H9 (cell line): ENCODE measurements around the gene GLCCI1. TPM values are rescaled to one million over a fixed set of nuclear protein-coding genes. Genes with fewer than 3 reads are reported as not detected.

Source experiments
- DNase-seq: peaks from one replicate; pipeline ENCODE4 v3.0.0-alpha.2; 2017
- H2AFZ ChIP-seq: one replicate; pipeline ENCODE4 v1.6.1; 2013; ENCODE audit warnings: mild to moderate bottlenecking, low read length, control low read depth, moderate library complexity
- H2AK5ac ChIP-seq: 2 replicates; pipeline ENCODE4 v1.6.1; 2013; ENCODE audit warnings: low read length, control low read depth, mixed read lengths; ENCODE audit not compliant: insufficient read length
- H2BK120ac ChIP-seq: one replicate; pipeline ENCODE4 v1.6.1; 2013; ENCODE audit warnings: low read depth, mild to moderate bottlenecking, low read length, control low read depth, inconsistent platforms; ENCODE audit not compliant: poor library complexity, severe bottlenecking
- H2BK12ac ChIP-seq: 2 replicates; pipeline ENCODE4 v1.6.1; 2013; ENCODE audit warnings: low read length, control low read depth, mixed read lengths, low read depth; ENCODE audit not compliant: insufficient read length
- H2BK15ac ChIP-seq: 2 replicates; pipeline ENCODE4 v1.6.1; 2013; ENCODE audit warnings: low read depth, low read length, control low read depth
- H2BK20ac ChIP-seq: one replicate; pipeline ENCODE4 v1.6.1; 2013; ENCODE audit warnings: low read depth, mild to moderate bottlenecking, low read length, control low read depth, inconsistent platforms; ENCODE audit not compliant: poor library complexity, severe bottlenecking
- H2BK5ac ChIP-seq: 2 replicates; pipeline ENCODE4 v1.6.1; 2013; ENCODE audit warnings: low read length, control low read depth, mixed read lengths; ENCODE audit not compliant: insufficient read length
- H3K14ac ChIP-seq: 2 replicates; pipeline ENCODE4 v1.6.1; 2013; ENCODE audit warnings: low read length, control low read depth; ENCODE audit not compliant: insufficient read depth
- H3K18ac ChIP-seq: 2 replicates; pipeline ENCODE4 v1.6.1; 2013; ENCODE audit warnings: low read depth, mild to moderate bottlenecking, mixed read lengths, low read length, control low read depth; ENCODE audit not compliant: insufficient read length
- H3K23ac ChIP-seq: 2 replicates; pipeline ENCODE4 v1.6.1; 2013; ENCODE audit warnings: low read length, control low read depth, mixed read lengths, low read depth; ENCODE audit not compliant: insufficient read length
- H3K23me2 ChIP-seq: 2 replicates; pipeline ENCODE4 v1.6.1; 2013; ENCODE audit warnings: low read depth, mild to moderate bottlenecking, mixed read lengths, low read length, control low read depth; ENCODE audit not compliant: insufficient read length, poor library complexity, severe bottlenecking
- H3K27ac ChIP-seq: 2 replicates; pipeline ENCODE4 v1.5.1; 2013; ENCODE audit warnings: low read length, control low read depth, mixed read lengths, low read depth; ENCODE audit not compliant: insufficient read length
- H3K27me3 ChIP-seq: 2 replicates; pipeline ENCODE4 v1.6.1; 2013; ENCODE audit warnings: low read length, control low read depth, inconsistent platforms; ENCODE audit not compliant: insufficient read depth
- H3K4ac ChIP-seq: 2 replicates; pipeline ENCODE4 v1.6.1; 2013; ENCODE audit warnings: low read depth, mild to moderate bottlenecking, control low read depth, inconsistent platforms, low read length, moderate library complexity
- H3K4me1 ChIP-seq: 2 replicates; pipeline ENCODE4 v1.6.1; 2013; ENCODE audit warnings: low read length, control low read depth, inconsistent platforms; ENCODE audit not compliant: insufficient read depth
- H3K4me2 ChIP-seq: 2 replicates; pipeline ENCODE4 v1.6.1; 2013; ENCODE audit warnings: low read length, control low read depth, mixed read lengths; ENCODE audit not compliant: insufficient read length, insufficient read depth
- H3K56ac ChIP-seq: 2 replicates; pipeline ENCODE4 v1.6.1; 2013; ENCODE audit warnings: low read depth, mild to moderate bottlenecking, mixed read lengths, low read length, control low read depth; ENCODE audit not compliant: insufficient read length
- H3K79me1 ChIP-seq: 2 replicates; pipeline ENCODE4 v1.6.1; 2013; ENCODE audit warnings: low read depth, mild to moderate bottlenecking, moderate library complexity, low read length, control low read depth, inconsistent platforms; ENCODE audit not compliant: insufficient read depth, poor library complexity, severe bottlenecking
- H3K79me2 ChIP-seq: 2 replicates; pipeline ENCODE4 v1.6.1; 2013; ENCODE audit warnings: low read length, control low read depth, inconsistent platforms; ENCODE audit not compliant: insufficient read depth
- H3K9ac ChIP-seq: 2 replicates; pipeline ENCODE4 v1.6.1; 2013; ENCODE audit warnings: low read length, control low read depth, mixed read lengths; ENCODE audit not compliant: insufficient read length; ENCODE audit errors: extremely low read depth
- H3K9me3 ChIP-seq: one replicate; pipeline ENCODE4 v1.6.1; 2013; ENCODE audit warnings: low read depth, low read length, inconsistent platforms; ENCODE audit not compliant: control insufficient read depth
- H3T11ph ChIP-seq: one replicate; pipeline ENCODE4 v1.6.1; 2013; ENCODE audit warnings: mild to moderate bottlenecking, low read length, control low read depth, inconsistent platforms
- H4K20me1 ChIP-seq: one replicate; pipeline ENCODE4 v1.6.1; 2013; ENCODE audit not compliant: control insufficient read depth, insufficient read length, insufficient read depth
- H4K5ac ChIP-seq: 2 replicates; pipeline ENCODE4 v1.6.1; 2013; ENCODE audit warnings: low read depth, mild to moderate bottlenecking, mixed read lengths, low read length, control low read depth; ENCODE audit not compliant: insufficient read length
- H4K8ac ChIP-seq: replicated peaks from 2 replicates; pipeline ENCODE4 v1.6.1; 2013; ENCODE audit warnings: low read length, control low read depth, mixed read lengths, low read depth; ENCODE audit not compliant: insufficient read length
- H4K91ac ChIP-seq: 2 replicates; pipeline ENCODE4 v1.6.1; 2013; ENCODE audit warnings: low read depth, mild to moderate bottlenecking, moderate library complexity, mixed read lengths, low read length, control low read depth; ENCODE audit not compliant: insufficient read length
- H3K27ac Mint-ChIP-seq, 3 experiments: 2 replicates in 2 of 3; 3 replicates in 1 of 3; pipeline ENCODE4 v1.8.0; 2020 to 2021; ENCODE audit warnings: mixed read lengths in 3 of 3, mild to moderate bottlenecking in 1 of 3, moderate library complexity in 1 of 3
- H3K27me3 Mint-ChIP-seq: 2 replicates; pipeline ENCODE4 v1.8.0; 2021; ENCODE audit warnings: low read depth, mild to moderate bottlenecking, moderate library complexity, mixed read lengths
- H3K36me3 Mint-ChIP-seq, 3 experiments: 2 replicates in 2 of 3; 3 replicates in 1 of 3; pipeline ENCODE4 v1.8.0; 2020 to 2021; ENCODE audit warnings: low read depth in 3 of 3, mixed read lengths in 3 of 3; ENCODE audit not compliant: insufficient read depth in 1 of 3
- H3K4me1 Mint-ChIP-seq, 2 experiments: 2 replicates each; pipeline ENCODE4 v1.8.0; 2020; ENCODE audit warnings: mixed read lengths in 2 of 2
- H3K4me3 Mint-ChIP-seq, 2 experiments: 2 replicates in 1 of 2; 3 replicates in 1 of 2; pipeline ENCODE4 v1.8.0; 2020 to 2021; ENCODE audit warnings: mild to moderate bottlenecking in 2 of 2, mixed read lengths in 2 of 2, moderate library complexity in 1 of 2
- H3K9me3 Mint-ChIP-seq, 2 experiments: 2 replicates in 1 of 2; 3 replicates in 1 of 2; pipeline ENCODE4 v1.8.0; 2020; ENCODE audit warnings: mild to moderate bottlenecking in 2 of 2, mixed read lengths in 2 of 2, moderate library complexity in 1 of 2
- CTCF ChIP-seq: fragments of 200-600 bp; sonication (generic); conservative IDR thresholded peaks from 3 replicates; pipeline ENCODE4 v1.8.0; 2021; ENCODE audit warnings: antibody characterized with exemption, mild to moderate bottlenecking
- WGBS: extraction: QIAGEN DNeasy Blood & Tissue Kit; methylation state at CpG from one replicate; pipeline ENCODE4 v1.1.7; 2013; ENCODE audit warnings: missing lambda C conversion rate, low lambda C conversion rate, mixed read lengths; ENCODE audit not compliant: insufficient read length; ENCODE audit errors: extremely low coverage; 5-methylcytosine and 5-hydroxymethylcytosine counted together
- total RNA-seq: library from RNA; stranded (reverse); gene quantifications from 2 replicates; pipeline ENCODE4 v1.2.1, GENCODE V29; 2021

The GLCCI1 gene
- total RNA-seq, 1 experiment from 2014 or later = 19.1 TPM

GRCh38 chr7:8103282-8103681 lies 134.7 kb downstream of the GLCCI1 start:
- H3K4me1 ChIP-seq = no peaks in the 10 kb centered on the region; the same call in 1 of the 2 replicates
- H4K8ac ChIP-seq = no peak overlapping the region
- H3K27ac ChIP-seq = no peak overlapping the region
- H2AK5ac ChIP-seq = no peak overlapping the region
- H3K27me3 ChIP-seq = no peaks in the 10 kb centered on the region
- no peak for TF ChIP-seq CTCF
- H3K23ac ChIP-seq = no peak overlapping the region
- Mint-ChIP-seq H3K27ac (no peak overlapping the region), H3K9me3 (peaks cover 10 to 18% of the 10 kb centered on the region in 2 experiments; a peak in 3 of 5 replicates), H3K27me3 (no peaks in the 10 kb centered on the region), H3K36me3 (peaks cover 2 to 11% (median 6%) of the 10 kb centered on the region in 3 experiments; a peak in 3 of 7 replicates), H3K4me1 (peaks cover 16 to 18% of the 10 kb centered on the region in 2 experiments), H3K4me3 (no peak overlapping the region)
- no peak overlapping the region for H3K56ac ChIP-seq
- H3K79me2 ChIP-seq = no peaks in the 10 kb centered on the region
- H3K4me2 ChIP-seq = no peak overlapping the region
- no peaks in the 10 kb centered on the region for H3K79me1 ChIP-seq
- WGBS = no CpG with 5 or more reads among the region's 9 CpGs
- H2AFZ ChIP-seq = no peak overlapping the region
- H2BK20ac ChIP-seq = no peak overlapping the region
- no peaks in the 10 kb centered on the region for H3K9me3 ChIP-seq
- H4K5ac ChIP-seq = no peak overlapping the region
- H2BK15ac ChIP-seq = no peak overlapping the region
- DNase-seq = no peak
- no peak overlapping the region for H3K4ac ChIP-seq
- no peaks in the 10 kb centered on the region for H3K23me2 ChIP-seq
- no peak overlapping the region for H2BK5ac ChIP-seq
- no peak overlapping the region for H2BK12ac ChIP-seq
- no peak overlapping the region for H3T11ph ChIP-seq
- H2BK120ac ChIP-seq = no peak overlapping the region
- H4K91ac ChIP-seq = no peak overlapping the region
- no peaks in the 10 kb centered on the region for H4K20me1 ChIP-seq
- H3K14ac ChIP-seq = no peak overlapping the region; the same call in 1 of the 2 replicates
- no peak overlapping the region for H3K18ac ChIP-seq
- no peak overlapping the region for H3K9ac ChIP-seq
